HepG2 (cell line): ENCODE measurements around the gene PIWIL1. TPM values are rescaled to one million over a fixed set of nuclear protein-coding genes. Genes with fewer than 3 reads are reported as not detected.

Experiments
- ATAC-seq: fragments of 200-7000 bp; cut with Tn5 transposase; 3 replicates; pipeline ENCODE4 v1.9.1; 2020; ENCODE audit warnings: mild to moderate bottlenecking, moderate library complexity
- BruUV-seq: library from RNA; stranded (reverse); fragments of 400-500 nt; replicated peaks from 2 replicates; lab custom pipeline; 2021; lab: Mats Ljungman, UMichigan
- CTCF ChIA-PET: fragments of 300-600 bp; formaldehyde crosslinking; extraction: SDS; loops from one replicate; lab custom pipeline; 2021; ENCODE audit warnings: low total read pairs, inconsistent platforms, low intra/inter-chr PET ratio; lab: Yijun Ruan, JAX
- POLR2A ChIA-PET: fragments of 350-600 bp; sonication (Branson Sonifier 250); formaldehyde crosslinking; loops from one replicate; lab custom pipeline; 2020; ENCODE audit warnings: antibody characterized with exemption, inconsistent platforms; lab: Yijun Ruan, JAX
- DNase-seq: peaks from one replicate; pipeline ENCODE4 v3.0.0-alpha.2; 2015; ENCODE audit warnings: low spot score
- FAIRE-seq: peaks from 3 replicates; lab custom pipeline; 2011; peaks lifted over from hg19 to GRCh38; lab: Jason Lieb, UNC
- H2AFZ ChIP-seq: one replicate; pipeline ENCODE4 v1.6.1; 2011; ENCODE audit warnings: low read length, inconsistent platforms
- H3K27ac ChIP-seq: fragments of 300-600 bp; 3 replicates; pipeline ENCODE4 v1.8.0; 2011; ENCODE audit warnings: mixed run types, mild to moderate bottlenecking, mixed read lengths, low read length, inconsistent platforms; ENCODE audit not compliant: insufficient read depth; ENCODE audit errors: extremely low read length
- H3K27me3 ChIP-seq, 2 experiments: fragments of 200-600 bp in 1 of 2; 2 replicates in 1 of 2; 3 replicates in 1 of 2; pipeline versions ENCODE4 v1.6.0 to v1.8.0; 2011; ENCODE audit warnings: low read length in 2 of 2, mild to moderate bottlenecking in 2 of 2, moderate library complexity in 2 of 2, inconsistent platforms in 1 of 2; ENCODE audit not compliant: insufficient read depth in 2 of 2, control insufficient read depth in 1 of 2
- H3K36me3 ChIP-seq, 2 experiments: fragments of 200-600 bp in 1 of 2; replicated peaks in 1 of 2; 2 replicates in 1 of 2; 3 replicates in 1 of 2; pipeline versions ENCODE4 v1.5.1 to v1.8.0; 2011; ENCODE audit warnings: low read length in 2 of 2, inconsistent platforms in 1 of 2; ENCODE audit not compliant: insufficient read depth in 2 of 2, control insufficient read depth in 1 of 2
- H3K4me1 ChIP-seq: 2 replicates; pipeline ENCODE4 v1.5.1; 2012; ENCODE audit warnings: low read length, inconsistent platforms; ENCODE audit not compliant: insufficient read depth
- H3K4me2 ChIP-seq: 2 replicates; pipeline ENCODE4 v1.6.0; 2011; ENCODE audit warnings: low read depth, low read length, inconsistent platforms
- H3K4me3 ChIP-seq, 3 experiments: fragments of 200-600 bp in 1 of 3; sonication (generic), shearing (Covaris generic) in 1 of 3; replicated peaks in 1 of 3; 2 replicates each; pipeline ENCODE4 v1.5.1; 2011 to 2016; ENCODE audit warnings: low read length in 3 of 3, inconsistent platforms in 2 of 3, low read depth in 2 of 3, mild to moderate bottlenecking in 2 of 3, control low read depth in 1 of 3, mixed read lengths in 1 of 3; ENCODE audit not compliant: insufficient read depth in 1 of 3
- H3K79me2 ChIP-seq: one replicate; pipeline ENCODE4 v1.6.1; 2011; ENCODE audit warnings: low read length, inconsistent platforms; ENCODE audit not compliant: insufficient read depth
- H3K9ac ChIP-seq: 2 replicates; pipeline ENCODE4 v1.6.0; 2011; ENCODE audit warnings: mild to moderate bottlenecking, low read depth, low read length, inconsistent platforms; ENCODE audit not compliant: insufficient read depth
- H3K9me3 ChIP-seq: 2 replicates; pipeline ENCODE4 v1.5.1; 2012; ENCODE audit warnings: mild to moderate bottlenecking, low read length
- H4K20me1 ChIP-seq: 2 replicates; pipeline ENCODE4 v1.6.0; 2011; ENCODE audit warnings: inconsistent platforms, mild to moderate bottlenecking, low read length, moderate library complexity; ENCODE audit not compliant: insufficient read depth
- CHCHD3 ChIP-seq: sonication (generic); formaldehyde crosslinking; IDR thresholded peaks from 2 replicates; pipeline ENCODE4 v1.8.0; 2022; ENCODE audit warnings: mild to moderate bottlenecking, missing genetic modification reagents, moderate library complexity
- HNRNPLL ChIP-seq: fragments of 200-400 bp; formaldehyde crosslinking; IDR thresholded peaks from 2 replicates; pipeline ENCODE4 v1.6.1; 2017; ENCODE audit warnings: mild to moderate bottlenecking, low read depth, low read length; ENCODE audit not compliant: poor library complexity, severe bottlenecking
- ZNF142 ChIP-seq: sonication (generic); formaldehyde crosslinking; IDR thresholded peaks from 2 replicates; pipeline ENCODE4 v1.4.0; 2020; ENCODE audit warnings: missing genetic modification reagents
- WGBS: methylation state at CpG from one replicate; pipeline ENCODE4 v1.1.6; 2017; ENCODE audit warnings: low lambda C conversion rate; 5-methylcytosine and 5-hydroxymethylcytosine counted together
- in situ Hi-C: cut with HindIII; loops from 2 replicates; pipeline ENCODE4 v1.10.0; 2017; ENCODE audit warnings: low pct_unique_long_range_greater_than_20kb; ENCODE audit not compliant: extremely low pct_ligation_motif_present
- intact Hi-C: fragments of 100-400 bp; cut with micrococcal nuclease; formaldehyde crosslinking; loops from one replicate; pipeline ENCODE4 v1.10.0; 2022; ENCODE audit not compliant: unreplicated experiment
- polyA plus RNA-seq, 8 experiments: library from polyadenylated mRNA; depleted of rRNA in 3 of 8; stranded (reverse) in 7 of 8; unstranded in 1 of 8; fragments of >200 nt; fragmentation: Illumina TruSeq in 4 of 8; extraction: Trizol in 4 of 8; gene quantifications; 2 replicates each; pipeline versions ENCODE4 v1.2.1 to v1.2.3, GENCODE V29; 2011 to 2016; ENCODE audit warnings: low read depth in 4 of 8, missing spikeins in 1 of 8, mixed read lengths in 1 of 8; ENCODE audit not compliant: insufficient read depth in 1 of 8
- total RNA-seq, 5 experiments: library from RNA; depleted of rRNA; stranded (reverse); fragments of >200 nt; fragmentation: Illumina TruSeq; extraction: Trizol; gene quantifications; 2 replicates each; pipeline ENCODE4 v1.2.3, GENCODE V29; 2016; ENCODE audit warnings: low read depth in 1 of 5
- TF ChIP-seq, protein P1 (sequence below): fragments of 450-650 bp; IDR thresholded peaks from 2 replicates; pipeline ENCODE4 v1.6.1; 2017; ENCODE audit warnings: mild to moderate bottlenecking
- TF ChIP-seq, protein P2 (sequence below): sonication (generic); formaldehyde crosslinking; IDR thresholded peaks from 2 replicates; pipeline ENCODE4 v1.4.0; 2020; ENCODE audit warnings: missing genetic modification reagents

The PIWIL1 gene
- total and polyA plus RNA-seq, 2 of the 13 experiments (the other 11 are each of a cell fraction or from before 2014, with no cell fraction given) = not detected

DNA sequence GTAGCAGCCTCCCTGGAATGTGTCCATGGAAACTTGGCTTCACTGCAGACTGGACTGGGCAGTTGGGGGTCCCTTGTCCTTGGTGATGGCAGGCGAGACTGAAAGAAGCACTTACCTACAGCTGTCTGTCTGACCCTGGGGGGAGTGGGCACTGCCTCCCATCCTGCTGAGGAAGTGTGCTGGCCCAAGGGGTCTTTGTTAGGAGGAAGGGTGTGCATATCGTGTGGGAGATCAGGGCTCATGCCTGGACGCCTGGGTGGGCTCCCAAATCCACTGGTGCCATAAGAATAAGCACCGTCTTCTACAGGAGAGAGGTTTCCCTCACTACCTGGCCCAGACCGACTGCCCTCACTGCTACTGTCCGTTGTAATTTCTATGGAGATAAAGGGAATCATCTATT, 81.4 kb downstream of the PIWIL1 start (continued):
- TF ChIP-seq, protein P1, sequence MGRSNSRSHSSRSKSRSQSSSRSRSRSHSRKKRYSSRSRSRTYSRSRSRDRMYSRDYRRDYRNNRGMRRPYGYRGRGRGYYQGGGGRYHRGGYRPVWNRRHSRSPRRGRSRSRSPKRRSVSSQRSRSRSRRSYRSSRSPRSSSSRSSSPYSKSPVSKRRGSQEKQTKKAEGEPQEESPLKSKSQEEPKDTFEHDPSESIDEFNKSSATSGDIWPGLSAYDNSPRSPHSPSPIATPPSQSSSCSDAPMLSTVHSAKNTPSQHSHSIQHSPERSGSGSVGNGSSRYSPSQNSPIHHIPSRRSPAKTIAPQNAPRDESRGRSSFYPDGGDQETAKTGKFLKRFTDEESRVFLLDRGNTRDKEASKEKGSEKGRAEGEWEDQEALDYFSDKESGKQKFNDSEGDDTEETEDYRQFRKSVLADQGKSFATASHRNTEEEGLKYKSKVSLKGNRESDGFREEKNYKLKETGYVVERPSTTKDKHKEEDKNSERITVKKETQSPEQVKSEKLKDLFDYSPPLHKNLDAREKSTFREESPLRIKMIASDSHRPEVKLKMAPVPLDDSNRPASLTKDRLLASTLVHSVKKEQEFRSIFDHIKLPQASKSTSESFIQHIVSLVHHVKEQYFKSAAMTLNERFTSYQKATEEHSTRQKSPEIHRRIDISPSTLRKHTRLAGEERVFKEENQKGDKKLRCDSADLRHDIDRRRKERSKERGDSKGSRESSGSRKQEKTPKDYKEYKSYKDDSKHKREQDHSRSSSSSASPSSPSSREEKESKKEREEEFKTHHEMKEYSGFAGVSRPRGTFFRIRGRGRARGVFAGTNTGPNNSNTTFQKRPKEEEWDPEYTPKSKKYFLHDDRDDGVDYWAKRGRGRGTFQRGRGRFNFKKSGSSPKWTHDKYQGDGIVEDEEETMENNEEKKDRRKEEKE = no peak
- no peak for TF ChIP-seq HNRNPLL
- TF ChIP-seq, protein P2, sequence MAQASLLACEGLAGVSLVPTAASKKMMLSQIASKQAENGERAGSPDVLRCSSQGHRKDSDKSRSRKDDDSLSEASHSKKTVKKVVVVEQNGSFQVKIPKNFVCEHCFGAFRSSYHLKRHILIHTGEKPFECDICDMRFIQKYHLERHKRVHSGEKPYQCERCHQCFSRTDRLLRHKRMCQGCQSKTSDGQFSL (CRISPR knock-in tag) = no peak

DNA sequence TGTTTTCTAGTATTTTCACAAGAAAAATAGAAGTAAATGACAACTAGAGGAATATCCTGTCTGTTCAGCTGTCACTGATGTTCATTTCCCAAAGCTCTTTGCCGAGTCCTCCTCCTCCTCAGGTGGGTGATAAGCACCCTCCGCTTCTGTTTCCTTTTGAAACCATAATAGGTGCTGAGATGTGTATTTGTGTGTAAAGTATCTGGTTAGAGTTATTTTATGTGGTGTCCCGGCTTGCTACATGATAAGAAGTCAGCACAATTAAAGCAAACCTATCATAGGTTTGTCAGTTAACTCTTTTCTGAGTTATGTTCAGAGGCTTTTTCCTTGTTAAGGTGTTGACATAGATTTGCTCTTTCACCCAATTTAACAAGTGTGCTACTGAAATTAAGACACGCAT, 82.4 kb downstream of the PIWIL1 start:
- Histone ChIP-seq H4K20me1 (no peaks in the 10 kb centered on the region), H3K4me3 (no peak overlapping the region), H3K27me3 (peaks cover 0 to 43% of the 10 kb centered on the region in 2 experiments; a peak in 3 of 5 replicates), H3K36me3 (no peaks in the 10 kb centered on the region), H3K9ac (no peak overlapping the region), H3K9me3 (no peaks in the 10 kb centered on the region), H3K4me2 (no peak overlapping the region), H2AFZ (no peak overlapping the region), H3K79me2 (no peaks in the 10 kb centered on the region), H3K27ac (no peak overlapping the region)
- intact Hi-C loops = no loop called here
- CTCF ChIA-PET = no interaction called here
- in situ Hi-C loops = no loop called here
- ATAC-seq (no peak), FAIRE-seq (no peak), DNase-seq (no peak)
- 15% methylated on average over 4 of the region's 4 CpGs for WGBS
- POLR2A ChIA-PET = no interaction called here
- no TSS peak for BruUV-seq
- TF ChIP-seq CHCHD3 (CRISPR knock-in tag) (no peak), ZNF142 (no peak)
- TF ChIP-seq, all 625 proteins: peak for 0
- H3K4me1 ChIP-seq = no peaks in the 10 kb centered on the region
